GM18505 (cell line): ENCODE data around the gene ZBTB21.
"Not testable (repeated sequence)": the region's sequence is repeated elsewhere in the genome, so short reads cannot be mapped to it uniquely, and the experiment has no call there.

Experiments used
- ATAC-seq: cut with Tn5 transposase; IDR thresholded peaks from one replicate; pipeline ENCODE4 v1.9.1; 2021; ENCODE audit not compliant: unreplicated experiment
- POLR2A ChIP-seq: IDR thresholded peaks from 4 replicates; pipeline ENCODE4 v1.6.1; 2011; ENCODE audit warnings: borderline replicate concordance; ENCODE audit not compliant: insufficient read depth, insufficient read length; ENCODE audit errors: extremely low read depth

ZBTB21 gene

DNA sequence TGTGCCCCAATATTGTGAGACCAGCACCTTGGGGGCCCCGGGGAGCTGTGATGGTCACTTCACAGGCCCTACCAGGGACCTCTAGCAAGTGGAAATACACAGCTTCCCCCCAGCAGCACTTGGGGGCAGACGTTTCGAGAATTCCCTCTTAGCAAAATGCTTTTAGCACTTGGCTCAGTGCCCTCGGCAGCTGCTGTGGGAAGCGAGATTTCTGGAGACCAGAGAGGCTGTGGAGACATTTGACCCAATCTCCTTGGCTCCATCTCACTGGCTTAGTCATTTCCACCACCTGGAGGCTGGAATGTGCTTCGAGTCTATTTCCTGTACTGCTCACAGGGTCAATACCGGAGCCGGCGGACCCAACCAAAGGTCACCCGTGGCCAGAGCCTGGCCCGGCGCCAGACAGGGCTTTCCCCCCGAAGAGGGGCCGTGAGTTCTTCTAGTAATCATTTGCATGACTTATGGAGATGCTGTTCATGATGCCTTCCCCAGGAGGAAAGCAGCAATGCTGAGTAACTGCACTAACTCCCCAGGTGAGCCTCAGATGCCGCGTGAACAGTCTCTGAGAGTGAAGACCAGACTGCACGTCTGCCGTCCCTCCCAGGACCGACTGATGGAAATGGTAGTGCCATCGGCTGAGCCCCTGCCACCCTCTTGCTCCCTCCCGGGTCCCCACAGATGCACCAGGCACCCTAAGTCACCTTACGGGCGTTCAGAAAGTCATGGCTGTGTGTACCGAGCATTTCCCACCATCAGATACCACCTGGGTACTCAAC, 52.0 kb downstream of the ZBTB21 start:
- TF ChIP-seq POLR2A, result no peak
- ATAC-seq, result no peak

DNA sequence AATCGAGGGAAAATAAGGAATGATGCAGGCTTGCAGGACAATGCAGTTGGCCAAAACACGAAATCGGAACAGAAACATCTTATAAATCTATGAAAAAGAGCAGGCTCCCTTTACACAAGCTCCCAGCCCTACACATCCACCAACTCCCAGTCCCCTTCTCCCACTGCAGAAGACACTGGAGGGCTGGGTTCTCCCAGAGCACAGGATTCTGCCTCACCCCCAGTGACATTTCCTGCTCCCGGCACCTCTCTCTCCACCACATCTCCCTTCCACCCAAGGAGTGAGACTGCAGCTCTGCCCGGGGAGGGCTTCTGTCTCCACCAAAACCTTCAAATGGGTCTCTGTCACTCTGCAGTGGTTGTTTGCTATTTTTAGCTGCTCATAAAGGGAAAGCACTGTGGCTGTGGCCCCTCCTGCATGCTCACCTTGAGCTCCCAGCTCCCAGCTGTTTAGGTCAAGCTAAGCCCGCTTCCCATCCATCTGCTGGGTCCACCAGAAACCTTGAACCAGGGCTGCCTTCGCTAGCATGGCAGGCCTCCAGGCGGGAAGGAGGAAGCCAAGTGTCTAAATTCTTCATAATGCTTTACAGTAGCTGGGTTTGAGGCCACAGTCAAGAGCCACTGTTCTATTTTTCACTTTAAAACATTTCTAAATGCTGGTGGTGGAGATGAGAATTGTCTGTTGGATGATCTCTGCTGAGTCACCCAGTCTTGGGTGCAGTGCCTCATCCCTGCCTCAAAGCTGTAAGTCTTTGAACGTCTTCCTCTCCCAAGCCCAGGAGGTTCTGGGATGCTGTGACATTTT, 53.0 kb downstream of the ZBTB21 start:
- no peak for TF ChIP-seq POLR2A
- ATAC-seq, result no peak

DNA sequence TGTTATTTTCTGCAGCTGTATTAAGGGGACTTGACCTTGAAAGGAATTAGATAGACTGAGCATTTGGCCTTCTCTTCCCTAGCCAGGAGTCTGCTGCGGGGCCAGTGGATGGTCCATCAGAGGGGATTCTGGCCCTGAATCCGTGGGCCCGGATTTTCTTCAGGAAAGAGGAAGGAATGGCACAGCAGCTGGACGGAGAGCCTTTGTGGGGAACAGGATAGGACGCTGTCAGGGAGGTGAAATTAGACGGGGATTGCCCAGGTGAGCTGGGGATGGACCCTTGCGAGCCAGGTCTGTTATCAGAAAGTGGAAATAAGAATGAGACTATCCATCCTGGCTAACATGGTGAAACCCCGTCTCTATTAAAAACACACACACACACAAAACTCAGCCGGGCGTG, 54.6 kb downstream of the ZBTB21 start:
- TF ChIP-seq POLR2A, result no peak
- no peak for ATAC-seq

DNA sequence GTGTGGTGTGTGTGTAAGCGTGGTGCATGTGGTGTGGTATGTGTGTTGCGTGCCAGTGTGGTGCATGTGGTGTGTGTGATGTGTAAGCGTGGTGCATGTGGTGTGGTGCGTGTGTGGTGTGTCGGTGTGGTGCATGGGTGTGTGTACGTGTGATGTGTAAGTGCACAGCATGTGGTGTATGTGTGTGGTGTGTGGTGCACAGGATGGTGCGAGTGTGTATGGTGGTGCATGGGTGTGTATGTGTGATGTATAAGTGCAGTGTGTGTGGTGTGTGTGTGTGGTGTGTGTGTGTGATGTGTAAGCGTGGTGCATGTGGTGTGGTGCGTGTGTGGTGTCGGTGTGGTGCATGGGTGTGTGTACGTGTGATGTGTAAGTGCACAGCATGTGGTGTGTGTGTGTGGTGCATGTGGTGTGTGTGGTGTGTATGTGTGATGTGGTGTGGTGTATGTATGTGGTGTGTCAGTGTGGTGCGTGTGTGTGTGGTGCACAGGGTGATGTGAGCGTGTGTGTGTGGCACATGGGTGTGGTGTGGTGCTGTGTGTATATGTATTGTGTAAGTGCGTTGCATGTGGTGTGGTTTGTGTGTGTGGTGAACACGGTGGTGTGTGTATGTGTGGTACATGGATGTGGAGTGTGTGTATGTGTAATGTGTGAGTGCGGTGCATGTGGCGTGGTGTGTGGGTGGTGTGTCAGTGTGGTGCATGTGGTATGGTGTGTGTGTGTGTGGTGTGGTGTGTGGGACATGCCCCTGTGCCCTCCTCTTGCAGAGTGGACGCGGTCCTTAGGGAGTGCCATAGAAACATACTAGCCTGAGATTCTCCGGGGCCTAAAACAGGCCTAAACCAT, 55.3 kb downstream of the ZBTB21 start:
- TF ChIP-seq POLR2A, result no peak
- ATAC-seq, result no peak

DNA sequence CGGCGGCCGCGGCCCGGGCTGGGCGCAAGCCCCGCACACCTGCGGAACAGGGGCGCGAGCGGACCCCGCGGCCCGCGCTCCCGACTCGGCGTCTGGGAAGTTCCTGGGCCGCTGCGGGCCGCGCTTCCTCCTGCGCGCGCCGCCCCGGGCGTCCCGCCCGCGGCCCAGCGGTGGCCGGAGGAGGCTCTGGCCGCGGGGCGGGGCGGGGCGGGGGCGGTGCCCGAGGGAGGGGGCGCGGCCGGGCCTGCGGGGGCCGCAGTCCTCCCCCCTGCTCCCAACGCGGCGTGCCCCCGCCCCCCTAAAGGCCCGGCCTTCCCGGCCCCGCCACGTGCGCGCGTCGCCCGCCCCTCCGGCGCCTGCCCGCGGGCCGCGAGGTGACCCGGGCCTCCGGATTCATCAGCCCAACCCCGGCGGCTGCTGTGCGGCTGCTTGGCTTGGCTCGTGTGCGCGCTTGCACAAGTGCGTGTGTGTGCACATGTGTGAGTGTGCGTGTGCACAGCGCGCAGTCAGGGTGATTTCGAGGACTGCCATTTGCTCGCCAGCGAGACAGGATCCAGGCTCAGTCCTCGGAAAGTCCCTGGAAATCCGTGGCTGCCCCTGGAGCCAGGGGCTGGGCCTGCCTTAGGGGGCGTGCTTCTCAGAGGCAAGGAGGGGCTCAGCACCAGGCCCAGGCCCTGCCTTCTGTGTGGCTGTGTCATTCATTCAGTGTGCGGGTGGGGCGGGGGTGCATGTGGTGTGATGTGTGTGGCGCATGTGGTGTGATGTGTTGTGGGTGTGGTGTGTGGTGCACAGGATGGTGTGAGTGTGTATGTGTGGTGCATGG, 56.1 kb downstream of the ZBTB21 start, which contains the start of gene C2CD2:
TSS of gene C2CD2 (minus strand) at position 188 of the 823 bp plus-strand sequence. CDS start 370 bp downstream, outside the sequence.
- no peak for ATAC-seq
- TF ChIP-seq POLR2A, result peak; percentile 66

DNA sequence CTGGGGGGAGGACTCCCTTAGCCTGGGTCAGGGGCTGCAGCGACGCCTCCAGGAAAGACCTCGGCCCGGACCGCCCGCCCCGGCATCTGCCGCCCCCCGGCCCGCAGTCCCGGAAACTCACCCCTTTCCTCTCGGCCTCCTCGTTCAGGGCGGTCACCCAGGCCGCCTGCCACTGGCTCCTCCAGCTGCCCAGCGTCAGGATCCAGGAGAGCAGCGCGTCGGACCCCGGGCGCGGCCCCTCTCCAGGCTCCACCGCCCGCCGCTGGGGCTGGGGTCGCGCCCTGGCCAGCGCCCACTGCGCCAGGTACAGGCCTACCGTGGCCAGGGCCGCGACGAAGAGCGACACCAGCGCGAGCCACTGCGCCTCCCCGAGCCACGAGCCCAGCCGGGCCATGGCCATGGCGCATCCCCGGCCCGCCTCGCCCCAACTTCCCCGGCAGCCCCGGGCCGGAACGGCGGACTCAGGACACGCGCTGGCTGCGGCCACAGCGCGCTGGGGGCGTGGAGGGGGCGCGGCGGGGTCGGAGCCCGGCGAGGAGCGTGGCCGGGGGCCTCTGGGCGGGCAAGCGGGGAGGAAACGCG, 56.8 kb downstream of the ZBTB21 start:
- TF ChIP-seq POLR2A, result no peak
- no peak for ATAC-seq

DNA sequence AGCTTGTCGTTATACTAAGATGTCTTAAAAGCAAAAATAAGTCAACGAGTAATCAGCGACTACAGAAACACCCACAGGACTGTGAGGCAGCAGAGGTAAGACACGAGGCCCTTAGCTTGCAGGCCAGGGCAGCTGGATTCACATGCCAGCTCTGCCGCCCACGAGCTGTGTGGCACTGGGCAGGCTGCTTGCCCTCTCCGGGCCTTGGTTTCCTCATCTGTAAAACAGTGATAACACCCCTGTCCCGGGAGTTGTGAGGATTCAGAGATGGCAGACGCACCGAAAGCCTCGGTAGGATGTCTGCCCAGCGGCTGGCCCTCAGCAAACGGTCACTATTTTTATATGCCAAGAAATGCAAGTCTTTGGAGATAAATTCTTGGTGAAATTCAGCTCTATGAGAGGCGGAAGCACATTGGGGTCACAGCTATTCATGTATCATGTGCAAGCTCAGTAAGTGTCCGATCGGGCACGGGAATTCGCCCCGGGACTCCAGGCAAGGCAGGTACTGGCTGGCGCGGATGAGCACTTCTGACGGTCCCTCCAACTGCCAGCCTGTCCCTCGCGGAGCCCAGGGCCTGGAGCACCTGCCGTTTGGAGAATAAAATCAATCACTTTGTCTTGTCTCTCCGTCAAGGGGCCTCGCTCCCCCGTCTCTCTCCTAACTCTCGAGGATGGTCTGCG, 57.5 kb downstream of the ZBTB21 start:
- no peak for ATAC-seq

DNA sequence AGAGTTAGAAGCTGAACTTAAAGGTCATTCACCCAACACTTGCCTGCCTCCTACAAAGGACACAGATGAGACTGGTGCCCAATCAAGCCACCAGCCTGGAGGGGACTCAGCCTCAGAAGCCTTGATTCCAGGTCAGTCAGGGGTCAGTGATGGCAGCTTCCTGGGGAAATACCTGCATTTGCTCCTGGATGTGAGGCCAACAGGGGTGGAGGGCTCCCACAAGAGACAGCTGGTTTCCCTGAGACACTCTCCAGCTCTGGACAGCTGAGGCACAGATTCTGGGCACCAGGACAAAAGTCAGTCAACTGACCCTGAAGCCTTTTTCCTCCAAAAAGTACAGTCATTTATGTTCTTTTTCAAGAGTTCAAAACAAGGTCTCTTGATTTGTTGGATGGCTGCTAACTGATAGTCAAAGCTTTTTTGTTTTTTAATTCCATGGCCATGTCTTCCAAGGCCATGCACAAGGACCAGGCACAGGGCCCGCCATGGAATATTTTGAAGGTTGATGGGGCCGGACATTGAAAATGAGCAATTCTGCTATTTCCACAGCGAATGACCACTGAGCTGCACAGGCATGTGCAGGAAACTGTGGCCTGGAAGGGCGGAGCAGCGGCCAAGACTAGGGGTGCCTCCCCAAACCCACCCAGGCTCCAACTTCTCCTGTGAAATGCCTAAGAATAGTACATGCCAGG, 58.1 kb downstream of the ZBTB21 start:
- TF ChIP-seq POLR2A, result no peak
- no peak for ATAC-seq

More for the DNA sequence above, 57.5 kb downstream of the ZBTB21 start:
- no peak for TF ChIP-seq POLR2A

DNA sequence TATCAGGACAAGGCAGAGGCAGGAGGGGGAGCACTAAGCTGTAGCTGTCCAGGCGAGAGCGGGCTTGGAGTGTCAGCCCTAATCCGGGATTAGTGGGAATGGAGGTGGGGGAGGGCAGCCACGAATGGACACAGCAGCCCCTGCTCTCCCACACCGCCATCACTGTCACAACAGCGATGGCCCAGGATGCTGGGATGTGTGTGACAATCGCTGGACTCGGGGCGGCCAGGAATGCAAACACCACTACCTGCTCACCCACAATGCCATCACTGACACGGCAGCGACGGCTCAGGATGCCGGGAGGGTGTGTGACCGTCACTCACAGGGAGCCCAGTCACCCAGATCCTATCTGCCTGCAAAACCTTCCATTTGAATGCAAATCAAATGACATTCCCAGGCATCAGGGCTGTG, 59.2 kb downstream of the ZBTB21 start:
- no peak for TF ChIP-seq POLR2A
- ATAC-seq, result no peak

DNA sequence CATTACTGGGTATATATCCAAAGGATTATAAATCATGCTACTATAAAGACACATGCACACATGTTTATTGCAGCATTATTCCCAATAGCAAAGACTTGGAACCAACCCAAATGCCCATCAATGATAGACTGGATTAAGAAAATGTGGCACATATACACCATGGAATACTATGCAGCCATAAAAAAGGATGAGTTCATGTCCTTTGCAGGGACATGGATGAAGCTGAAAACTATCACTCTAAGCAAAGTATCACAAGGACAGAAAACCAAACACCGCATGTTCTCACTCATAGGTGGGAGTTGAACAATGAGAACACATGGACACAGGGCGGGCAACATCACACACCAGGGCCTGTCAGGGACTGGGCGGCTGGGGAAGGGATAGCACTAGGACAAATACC, 60.5 kb downstream of the ZBTB21 start:
- ATAC-seq, result not testable (repeated sequence)

DNA sequence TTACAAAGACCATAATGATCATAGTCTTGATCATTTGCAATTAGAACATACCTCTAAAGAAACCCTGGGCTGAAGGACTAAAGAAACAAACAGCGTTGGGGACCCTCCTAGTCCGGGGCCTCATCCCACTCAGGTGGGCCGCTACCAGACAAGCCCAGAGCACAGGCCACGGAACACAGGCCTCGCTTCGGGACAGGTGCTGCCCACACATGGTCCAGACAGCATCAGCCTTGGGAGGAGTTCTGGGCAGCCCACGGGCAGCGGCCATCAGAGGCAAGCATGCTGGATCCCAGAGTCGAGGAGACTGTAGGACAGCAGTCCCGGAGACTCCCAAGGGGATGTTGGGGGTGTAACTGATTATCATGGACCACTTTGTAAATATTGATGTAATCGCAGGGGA, 61.3 kb downstream of the ZBTB21 start:
- no peak for ATAC-seq
- TF ChIP-seq POLR2A, result no peak
